ENCODE measurements around the gene COL9A1. TPM values are rescaled to one million over a fixed set of nuclear protein-coding genes. Genes with fewer than 3 reads are reported as not detected.

COL9A1 gene
- total and polyA plus RNA-seq, 9 of the 15 experiments (the other 6 are each of a cell fraction or from before 2014, with no cell fraction given) = 0.01 to 0.13 (median 0.06) TPM; not detected in 1

- TF ChIP-seq FOXA3 (CRISPR knock-in tag; conservative IDR thresholded peaks at IDR 0.05 in 1 of 2, IDR thresholded peaks at IDR 0.05 in 1 of 2) (0 out of 4 replicates have a peak, but pooled peaks of 1 of the 2 experiments have one; percentile 1), CBFB (CRISPR knock-in tag; IDR thresholded peaks at IDR 0.05) (no peak), POLR2H (tag; IDR thresholded peaks at IDR 0.05; ENCODE audit: low read depth) (0 out of 2 replicates have a peak, but pooled peaks have one; percentile 16), ILK (tag; IDR thresholded peaks at IDR 0.05; ENCODE audit: borderline replicate concordance, low read depth) (no peak), ESRRB (CRISPR knock-in tag; IDR thresholded peaks at IDR 0.05; ENCODE audit: borderline replicate concordance) (no peak), SAFB2 (IDR thresholded peaks at IDR 0.05; ENCODE audit: borderline replicate concordance, low read depth, low read length, severe bottlenecking) (no peak), FOXJ3 (CRISPR knock-in tag; IDR thresholded peaks at IDR 0.05) (no peak), ARID3B (CRISPR knock-in tag; IDR thresholded peaks at IDR 0.05; ENCODE audit: borderline replicate concordance) (no peak), CBX2 (IDR thresholded peaks at IDR 0.05; ENCODE audit: insufficient read depth, low read length, poor library complexity, severe bottlenecking) (no peak), MXI1 (IDR thresholded peaks at IDR 0.05; ENCODE audit: low read depth, low read length) (0 out of 2 replicates have a peak, but pooled peaks have one; percentile 13), ZNF316 (IDR thresholded peaks at IDR 0.05) (no peak), SIN3B (IDR thresholded peaks at IDR 0.05; ENCODE audit: low read depth) (no peak), ZBTB11 (CRISPR knock-in tag; IDR thresholded peaks at IDR 0.05) (0 out of 6 replicates have a peak, but pooled peaks of 1 of the 3 experiments have one; percentile 10), E4F1 (CRISPR knock-in tag; IDR thresholded peaks at IDR 0.05; ENCODE audit: borderline replicate concordance) (no peak), ZNF24 (IDR thresholded peaks at IDR 0.05) (no peak), SMARCC2 (IDR thresholded peaks at IDR 0.05; ENCODE audit: low read depth) (peak; percentile 9; the same call in 1 of the 2 replicates), MIER1 (IDR thresholded peaks at IDR 0.05; ENCODE audit: low read depth) (no peak), CSDE1 (IDR thresholded peaks at IDR 0.05) (peak in 1 of 2 experiments; percentile 63; a peak in 2 of 4 replicates), ZNF174 (CRISPR knock-in tag; IDR thresholded peaks at IDR 0.05) (no peak)
Measured at GRCh38 chr6:70337743-70338105, 34.8 kb upstream of the COL9A1 start (continued).

All from K562 (cell line).